Glomerular endothelial cell (primary cell): Measurements from ENCODE around the gene FARP1. TPM values are rescaled to one million over a fixed set of nuclear protein-coding genes. Genes with fewer than 3 reads are reported as not detected.

Experiments
- DNase-seq: peaks from one replicate; pipeline ENCODE4 v3.0.0-alpha.2; 2011; ENCODE audit warnings: low read depth, low spot score; ENCODE audit errors: extremely low read depth
- total RNA-seq: library from RNA; depleted of rRNA; stranded (reverse); fragments of >200 nt; gene quantifications from 2 replicates; pipeline ENCODE4 v1.2.3, GENCODE V29; 2015

FARP1 gene
- total RNA-seq, 1 donor from 2014 or later, result 64.9 TPM

DNA sequence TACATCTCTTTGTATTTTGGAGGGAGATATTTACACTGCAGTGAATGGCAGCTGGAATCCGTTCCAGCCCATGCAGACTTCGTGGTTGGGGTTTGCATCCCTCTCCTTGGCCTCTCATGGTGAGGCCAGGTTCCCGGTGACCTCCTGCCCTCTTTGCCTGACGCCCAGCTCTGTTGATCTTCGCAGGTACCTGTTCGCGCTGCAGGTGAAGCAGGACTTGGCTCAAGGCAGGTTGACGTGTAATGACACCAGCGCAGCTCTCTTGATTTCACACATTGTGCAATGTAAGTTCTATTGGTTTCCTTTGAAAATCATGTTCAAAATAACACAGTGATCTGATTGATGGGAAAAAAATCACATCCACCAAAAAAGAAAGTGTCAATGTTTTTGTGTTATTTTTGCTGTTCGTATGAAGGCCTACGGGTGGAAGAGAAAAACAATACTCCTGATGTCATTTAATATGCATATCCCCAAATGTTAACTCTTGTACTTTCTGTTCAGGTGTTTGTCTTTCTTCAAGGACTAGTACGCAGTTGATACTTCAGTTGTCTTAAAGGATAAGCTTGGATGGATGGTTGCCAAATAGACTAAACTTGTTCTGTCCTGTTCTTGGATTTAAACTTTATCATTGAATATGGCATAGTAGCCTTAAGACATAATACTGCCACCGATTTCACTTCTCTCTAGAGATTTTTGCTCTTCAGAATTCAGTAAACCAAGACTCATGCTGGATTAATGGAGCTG is 234.9 kb downstream of the FARP1 start:
- DNase-seq, result no peak

DNA sequence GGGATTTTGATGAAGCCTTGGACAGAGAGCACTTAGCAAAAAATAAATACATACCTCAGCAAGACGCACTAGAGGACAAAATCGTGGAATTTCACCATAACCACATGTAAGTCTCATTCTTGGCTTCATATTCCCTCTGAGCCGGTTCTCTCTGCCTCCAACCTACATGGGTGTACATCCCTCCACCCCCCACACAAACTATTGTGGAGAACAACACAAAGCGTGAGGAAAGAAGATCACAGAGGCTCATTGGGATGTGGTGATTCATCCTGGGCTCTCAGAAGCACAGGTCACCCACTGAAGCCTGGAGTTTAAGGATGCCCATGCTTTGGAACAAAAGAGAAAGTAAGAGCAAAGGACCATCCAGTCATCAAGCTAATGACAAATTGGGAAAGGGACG is 241.8 kb downstream of the FARP1 start:
- DNase-seq, result no peak

DNA sequence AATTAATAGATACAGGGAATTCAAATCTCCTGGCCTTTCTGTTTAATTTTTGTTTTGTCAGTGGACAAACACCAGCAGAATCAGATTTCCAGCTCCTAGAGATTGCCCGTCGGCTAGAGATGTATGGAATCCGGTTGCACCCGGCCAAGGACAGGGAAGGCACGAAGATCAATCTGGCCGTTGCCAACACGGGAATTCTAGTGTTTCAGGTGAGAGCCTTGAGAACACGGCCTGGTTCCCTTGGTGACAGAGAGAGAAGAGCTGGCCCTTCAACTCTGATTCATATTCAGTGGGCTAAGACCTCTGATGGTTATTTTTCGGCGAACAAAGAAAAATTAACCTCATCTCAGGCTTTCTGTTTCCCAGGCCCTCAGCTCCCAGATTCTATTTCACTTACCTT is 242.7 kb downstream of the FARP1 start:
- no peak for DNase-seq

DNA sequence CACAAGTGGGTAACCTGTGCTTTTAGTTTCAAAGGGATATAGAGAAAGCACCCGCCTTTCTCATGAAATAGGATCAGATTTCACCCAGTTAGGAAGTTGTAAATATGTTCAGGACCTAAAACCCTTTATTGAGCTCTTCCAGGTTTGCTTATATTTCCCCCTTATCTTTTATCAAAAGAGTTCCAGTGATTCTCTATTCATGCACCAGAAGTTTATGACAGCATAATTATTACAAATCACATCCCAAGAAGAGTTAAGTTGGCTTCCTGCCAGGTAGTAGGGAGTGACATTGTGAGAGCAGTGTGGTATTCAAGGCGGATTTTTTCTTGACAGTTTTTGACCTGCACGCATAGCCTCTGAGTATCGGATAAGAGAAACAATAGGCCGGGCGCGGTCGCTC is 243.7 kb downstream of the FARP1 start:
- DNase-seq, result no peak

DNA sequence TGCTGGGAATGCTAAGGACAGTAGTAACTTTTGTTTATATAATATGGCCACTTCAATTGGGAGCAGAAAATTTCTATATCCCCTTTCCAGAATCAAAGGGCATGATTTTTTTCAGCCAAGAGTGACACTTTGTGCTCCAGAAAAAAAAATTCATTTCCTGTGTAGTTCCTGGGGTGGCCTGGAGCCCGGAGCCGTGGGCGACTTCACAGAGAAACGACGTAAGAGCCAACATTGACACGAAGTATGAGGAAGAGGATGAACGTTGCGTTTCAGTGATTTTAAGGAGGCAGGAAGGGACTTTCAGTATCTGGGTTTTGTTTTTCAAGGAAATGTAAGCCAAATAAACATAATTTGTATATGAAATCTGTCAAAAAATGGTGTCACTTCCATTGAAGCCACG is 246.4 kb downstream of the FARP1 start:
- no peak for DNase-seq

DNA sequence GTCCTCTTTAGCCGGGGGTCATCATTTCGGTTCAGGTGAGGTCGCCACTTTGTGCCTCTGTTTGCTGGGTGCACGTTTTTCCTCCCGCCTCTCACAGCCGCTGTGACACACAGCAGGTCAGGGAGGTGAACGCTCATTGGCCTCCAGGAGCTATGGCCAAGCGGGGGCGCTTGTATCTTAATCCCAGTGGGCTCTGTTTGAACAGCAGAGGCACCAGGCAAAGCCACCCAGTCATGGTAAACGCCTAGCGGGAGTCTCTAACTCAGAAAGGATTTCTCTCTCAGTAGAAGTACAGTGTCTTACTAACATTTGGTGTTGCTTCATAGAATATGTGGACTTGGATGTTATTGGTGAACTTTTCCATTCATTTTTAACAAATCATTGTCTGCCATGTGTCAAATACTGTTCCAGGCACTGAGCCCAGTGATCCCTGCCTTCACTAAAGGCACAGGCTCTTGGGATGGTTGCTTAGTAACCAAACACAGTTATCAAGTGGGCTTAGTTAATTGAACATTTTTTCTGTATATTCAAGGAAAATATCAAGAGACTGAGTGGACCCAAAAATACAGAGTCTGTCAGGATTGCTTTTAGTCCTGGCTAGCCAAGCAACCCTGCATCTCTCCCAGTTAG is 247.3 kb downstream of the FARP1 start:
- DNase-seq, result no peak

DNA sequence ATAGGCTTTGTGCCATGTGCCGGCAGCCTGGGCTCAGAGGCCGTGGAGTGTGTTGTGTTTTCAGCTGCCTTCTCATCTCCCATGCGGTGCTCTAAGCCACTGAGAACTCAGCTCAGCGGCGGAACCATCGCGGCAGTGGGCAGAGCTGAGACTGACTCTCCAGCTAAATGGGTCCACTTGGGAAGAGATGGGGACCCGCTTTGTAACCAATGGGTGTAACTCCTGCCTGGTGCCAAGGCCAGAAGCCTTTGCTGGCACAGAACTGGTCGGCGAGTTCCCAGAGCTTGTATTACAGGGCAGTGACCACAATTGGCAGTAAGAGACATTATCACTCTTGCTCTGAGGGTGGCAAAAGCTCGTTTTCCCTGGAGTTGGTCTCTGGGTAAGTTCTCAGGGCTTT is 251.0 kb downstream of the FARP1 start:
- no peak for DNase-seq

DNA sequence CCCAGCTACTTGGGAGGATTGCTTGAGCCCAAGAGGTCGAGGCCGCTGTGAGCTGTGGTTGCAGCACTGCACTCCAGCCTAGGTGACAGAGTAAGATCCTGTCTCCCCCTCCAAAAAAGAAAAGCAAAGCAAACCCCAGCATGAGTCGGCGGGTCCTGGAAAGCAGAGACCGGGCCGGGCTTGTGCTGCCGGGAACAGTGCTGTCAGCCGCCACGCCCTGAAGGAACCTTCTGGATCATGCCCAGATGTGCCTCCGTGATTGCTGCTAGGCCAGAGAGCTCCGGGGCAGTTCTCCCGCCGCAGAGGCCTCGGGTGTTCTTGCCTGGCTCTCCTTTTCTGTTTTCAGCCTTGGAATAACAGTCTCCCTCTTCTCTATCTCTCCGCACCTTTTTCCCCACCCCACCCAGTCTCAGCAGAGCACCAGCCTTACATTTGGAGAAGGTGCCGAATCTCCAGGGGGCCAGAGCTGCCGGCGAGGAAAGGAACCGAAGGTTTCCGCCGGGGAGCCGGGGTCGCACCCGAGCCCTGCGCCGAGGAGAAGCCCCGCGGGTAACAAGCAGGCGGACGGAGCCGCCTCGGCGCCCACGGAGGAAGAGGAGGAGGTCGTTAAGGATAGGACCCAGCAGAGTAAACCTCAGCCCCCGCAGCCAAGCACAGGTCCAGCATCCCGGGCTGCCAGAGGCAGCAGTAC is 252.1 kb downstream of the FARP1 start:
- no peak for DNase-seq

DNA sequence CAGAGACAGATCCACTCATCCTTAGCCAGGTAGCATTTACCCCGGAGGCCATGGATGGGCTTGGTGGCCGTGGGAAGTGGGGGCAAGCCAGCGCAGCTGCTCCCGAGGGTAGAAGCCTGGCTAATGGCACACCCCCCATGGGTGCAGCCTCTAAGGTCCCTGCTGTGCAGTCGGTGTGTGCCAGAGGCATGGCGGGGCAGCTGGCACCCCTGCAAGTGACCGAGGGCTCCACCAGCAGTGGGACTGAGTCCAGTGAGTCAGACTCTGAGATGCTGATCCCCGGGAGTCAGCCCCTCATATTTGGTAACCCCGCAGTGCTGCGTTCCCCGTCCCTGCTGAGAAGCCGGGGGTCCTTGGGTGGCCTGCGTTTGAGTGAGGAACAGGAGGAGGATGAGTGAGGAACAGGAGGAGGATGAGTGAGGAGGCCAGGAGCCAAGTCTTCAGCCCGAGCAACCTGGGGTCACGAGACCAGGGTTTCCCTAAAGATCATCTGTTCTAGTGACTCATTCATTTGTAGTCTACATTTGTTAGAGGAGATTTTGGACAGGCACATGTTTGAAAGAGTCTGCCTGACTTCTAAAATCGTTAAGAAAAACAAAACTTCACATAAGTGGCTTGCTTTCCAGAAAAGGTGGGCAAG is 253.3 kb downstream of the FARP1 start:
- no peak for DNase-seq

DNA sequence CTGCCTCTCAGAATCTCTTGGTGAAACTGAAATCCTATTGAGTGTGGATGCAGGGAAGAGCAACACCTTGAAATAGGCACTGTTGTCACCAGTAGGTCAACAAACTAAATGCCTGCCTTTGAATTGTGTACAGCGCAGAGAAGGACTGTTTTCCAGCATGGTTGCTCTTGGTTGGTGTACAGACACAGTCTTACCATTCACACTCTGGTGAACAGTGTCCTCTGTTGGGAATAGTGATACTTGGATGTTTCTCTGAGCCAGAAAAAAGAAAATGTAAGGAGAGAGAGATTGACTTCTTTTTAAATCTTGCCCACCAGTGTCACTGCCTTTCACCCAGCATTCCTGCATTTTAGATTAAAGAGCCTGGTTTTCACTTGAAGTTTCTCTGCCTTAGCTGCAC is 254.3 kb downstream of the FARP1 start:
- no peak for DNase-seq

DNA sequence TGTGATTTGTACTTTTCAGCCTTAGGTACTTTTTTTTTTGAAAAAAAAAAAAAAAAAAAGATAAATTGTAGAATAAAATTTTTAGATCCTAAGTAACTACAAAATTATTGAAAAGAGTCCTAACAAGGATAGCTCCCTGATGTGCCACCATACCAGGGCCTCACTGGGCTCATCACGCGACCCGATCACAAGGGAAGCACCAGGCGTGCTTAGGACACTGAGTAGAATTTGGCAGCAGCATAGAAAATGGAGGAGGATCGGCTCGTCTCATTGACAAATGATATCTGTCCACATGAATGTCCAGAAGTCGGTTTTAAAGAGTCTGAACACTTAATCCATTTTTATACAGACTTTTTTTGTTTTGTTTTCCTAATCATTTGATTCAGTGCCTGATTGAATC is 255.0 kb downstream of the FARP1 start:
- no peak for DNase-seq

DNA sequence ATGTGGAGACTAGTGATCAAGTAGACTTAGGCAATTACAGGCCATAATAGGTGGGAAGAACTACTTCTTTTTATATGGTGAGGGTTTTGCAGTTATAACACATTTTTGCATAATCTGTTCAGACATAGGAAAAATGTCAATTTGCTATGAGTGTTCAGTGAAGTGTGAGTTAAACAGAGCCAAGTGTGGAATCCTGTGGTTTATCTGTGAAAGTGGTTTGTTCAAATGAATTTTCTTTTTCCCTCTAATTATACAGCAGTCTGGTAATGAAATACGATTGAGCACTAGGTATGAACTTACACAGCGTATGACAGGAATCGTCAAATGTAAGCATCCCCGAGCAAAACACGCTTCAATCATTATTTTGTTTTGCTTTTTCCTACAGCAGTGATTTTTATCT is 255.7 kb downstream of the FARP1 start:
- DNase-seq, result no peak

DNA sequence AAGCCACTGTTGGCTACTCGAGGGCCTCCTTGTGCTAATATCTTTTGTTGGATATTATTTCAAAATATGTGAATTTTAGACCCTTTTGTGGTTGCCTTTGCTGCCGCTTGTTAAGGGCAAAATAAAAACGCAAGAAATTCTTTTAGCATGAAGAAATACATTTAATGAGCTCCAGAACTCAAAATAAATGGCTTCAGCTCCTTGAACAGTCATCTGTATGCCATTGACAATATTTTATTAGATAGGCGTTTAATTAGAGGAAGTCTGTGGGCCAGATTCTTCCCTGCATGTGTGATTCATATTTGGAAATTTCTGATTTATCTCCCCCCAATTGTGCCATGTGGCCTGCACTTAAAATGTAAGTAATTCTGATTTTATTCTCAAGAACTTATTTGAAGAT is 256.9 kb downstream of the FARP1 start:
- no peak for DNase-seq

DNA sequence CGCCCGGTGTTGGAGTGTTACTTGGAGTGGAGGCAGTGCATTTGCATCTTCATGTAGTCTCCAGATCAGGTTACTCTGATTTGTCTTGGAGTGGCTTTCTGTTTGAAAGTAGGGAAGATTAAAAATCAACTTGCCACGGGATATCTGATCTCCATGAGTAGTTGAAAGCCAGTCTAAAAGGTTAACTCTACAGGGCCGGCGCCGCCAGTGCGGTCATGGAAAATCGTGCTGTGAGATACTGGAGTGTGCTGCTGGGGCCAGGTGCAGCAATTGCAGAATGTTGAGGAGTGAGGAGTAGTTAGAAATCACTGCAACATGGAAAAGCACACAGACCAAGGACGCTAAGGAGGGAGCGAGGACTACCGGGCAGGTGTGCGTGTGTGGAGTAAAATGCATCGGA is 259.0 kb downstream of the FARP1 start:
- DNase-seq, result no peak

DNA sequence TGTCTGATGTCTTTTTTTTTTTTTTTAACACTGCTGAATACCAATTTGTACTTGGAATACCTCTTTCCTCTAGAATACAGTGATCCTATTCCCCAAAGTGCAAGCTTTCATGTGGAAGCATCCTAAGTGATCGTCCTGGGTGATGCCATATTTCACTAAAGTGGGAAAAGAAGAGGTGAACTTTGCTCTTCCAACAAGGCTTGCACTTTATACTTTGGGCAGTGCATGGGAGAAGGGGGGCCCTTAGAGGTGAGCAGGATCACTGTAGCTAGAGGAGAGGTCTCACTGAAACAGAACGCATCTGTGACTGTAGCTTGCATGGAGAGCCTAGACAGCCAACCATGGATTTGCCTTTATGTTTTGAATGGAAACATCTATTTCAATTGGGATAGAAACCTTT is 260.2 kb downstream of the FARP1 start:
- no peak for DNase-seq

DNA sequence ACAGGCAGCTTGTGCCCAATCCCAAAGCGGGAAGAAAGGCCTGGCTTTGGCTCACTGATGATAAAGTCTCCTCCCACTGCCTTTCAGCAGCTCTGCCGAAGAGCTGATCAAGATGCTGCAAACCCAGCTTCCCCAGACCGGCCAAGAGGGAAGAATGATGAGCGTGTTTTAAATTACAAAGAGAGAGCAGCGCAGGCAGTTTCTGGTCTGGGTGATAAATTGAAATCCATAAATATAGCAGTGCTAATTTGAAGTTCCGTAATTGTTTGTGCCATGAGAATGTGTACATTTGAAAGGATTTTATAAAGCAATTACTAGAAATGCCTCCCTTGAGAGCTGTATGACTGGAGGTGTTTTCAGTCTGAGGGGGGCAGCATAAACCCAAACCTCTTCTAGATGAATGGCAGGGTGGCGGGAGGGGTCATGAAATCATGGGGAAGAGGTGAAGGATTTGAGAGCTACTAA is 262.2 kb downstream of the FARP1 start:
- DNase-seq, result no peak

DNA sequence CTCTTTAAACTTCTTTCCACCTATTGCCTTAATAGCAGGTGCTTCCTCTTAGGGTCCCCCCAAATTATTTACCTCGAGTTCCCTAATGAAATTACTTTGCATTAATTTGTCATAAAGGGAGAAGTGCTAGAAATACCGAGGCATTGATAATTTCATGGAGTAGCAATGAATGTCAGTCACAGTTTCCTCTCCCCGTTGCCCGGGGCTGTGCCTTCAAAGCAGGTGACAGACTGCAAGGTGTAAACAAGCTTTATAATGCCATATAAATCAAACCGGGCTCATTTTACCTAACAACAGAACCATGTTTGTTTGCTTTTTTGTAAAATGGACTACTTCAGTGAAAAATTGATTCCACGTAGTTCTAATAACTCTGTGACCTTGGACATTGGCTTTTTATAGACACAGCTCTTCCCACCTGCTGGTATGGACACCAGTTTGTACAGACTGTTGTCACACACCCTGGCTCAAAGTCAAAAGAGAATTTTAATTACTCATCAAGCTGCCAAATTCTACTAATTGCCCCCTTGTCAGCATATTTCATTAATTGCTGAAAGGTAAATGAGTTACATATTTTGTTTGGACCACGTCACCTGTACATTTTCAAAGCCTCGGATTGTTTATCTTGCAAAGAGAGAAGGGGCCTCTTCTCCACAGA is 262.9 kb downstream of the FARP1 start:
- DNase-seq, result no peak

DNA sequence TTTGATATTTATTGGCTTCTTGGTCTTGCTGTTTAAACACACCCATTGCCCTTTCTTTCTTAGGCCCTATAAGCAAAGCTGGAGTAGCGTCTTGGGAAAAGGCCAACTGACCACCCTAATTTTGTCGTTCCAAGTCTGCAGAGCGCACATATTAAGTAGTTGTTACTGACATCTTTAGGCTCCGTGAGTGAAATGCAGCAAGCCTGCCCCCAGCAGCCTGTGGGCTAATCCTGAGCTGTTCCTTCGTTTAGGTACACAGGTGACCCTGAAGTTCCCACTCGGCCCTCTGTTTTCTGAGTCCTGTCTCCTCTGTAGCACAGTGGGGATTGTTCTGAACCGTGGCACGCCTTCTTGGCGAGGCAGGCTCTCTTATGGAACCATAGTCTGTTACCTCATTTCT is 263.5 kb downstream of the FARP1 start:
- DNase-seq, result no peak

DNA sequence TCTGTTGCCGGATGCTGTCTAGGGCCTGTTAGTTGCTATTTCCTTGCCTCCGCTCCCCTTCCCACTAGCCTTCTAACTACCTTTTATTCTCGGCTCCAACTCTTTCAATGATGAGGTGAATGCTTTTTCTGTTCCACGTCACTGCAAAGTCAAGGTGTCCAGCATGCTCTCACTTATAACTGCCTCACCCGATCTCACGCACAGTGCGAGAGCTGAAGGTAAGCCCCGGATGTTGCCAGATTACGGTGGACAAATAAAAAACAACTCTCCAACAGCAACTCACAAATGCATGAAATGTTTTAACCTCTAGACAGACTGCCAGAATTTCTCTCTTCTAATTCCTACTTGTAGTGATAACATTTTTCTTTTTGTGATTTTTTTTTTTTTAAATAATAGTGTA is 264.1 kb downstream of the FARP1 start:
- DNase-seq, result no peak

DNA sequence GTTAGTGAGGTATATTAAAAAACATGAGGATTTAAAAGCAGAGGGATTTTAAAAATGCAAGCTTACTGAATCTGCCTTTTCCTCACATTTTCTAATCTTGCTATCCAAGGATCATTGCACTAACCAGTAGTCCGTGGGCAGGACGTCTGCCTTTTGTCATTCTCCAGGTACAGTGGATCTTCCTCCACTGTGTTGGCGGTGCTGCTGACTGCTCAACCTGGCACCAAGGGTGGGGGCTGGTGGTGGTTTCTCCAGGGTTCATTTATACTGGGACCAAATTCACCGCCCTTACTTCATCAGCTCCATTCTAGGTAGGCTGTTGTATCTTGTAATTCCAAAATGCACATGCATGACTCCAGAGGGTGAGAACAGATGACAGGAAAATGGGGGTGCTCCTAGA is 264.7 kb downstream of the FARP1 start:
- DNase-seq, result no peak

DNA sequence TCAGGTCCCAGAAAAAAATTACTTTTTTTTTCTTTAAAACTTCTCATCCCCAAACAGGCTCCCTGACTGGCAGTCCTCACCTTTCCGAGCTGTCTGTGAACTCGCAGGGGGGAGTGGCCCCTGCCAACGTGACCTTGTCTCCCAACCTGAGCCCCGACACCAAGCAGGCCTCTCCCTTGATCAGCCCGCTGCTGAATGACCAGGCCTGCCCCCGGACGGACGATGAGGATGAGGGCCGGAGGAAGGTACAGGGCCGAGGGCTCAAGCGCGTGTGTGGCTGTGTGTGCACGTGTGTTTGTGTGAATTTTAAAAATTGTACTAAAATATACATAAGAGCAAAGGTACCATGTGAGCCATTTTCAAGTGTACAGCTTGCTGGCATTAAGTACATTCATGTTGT is 266.4 kb downstream of the FARP1 start:
- no peak for DNase-seq
